Endometrial microvascular endothelial cells (primary cell): ENCODE data around the gene SCGB1C2. TPM values are rescaled to one million over a fixed set of nuclear protein-coding genes. Genes with fewer than 3 reads are reported as not detected.

Experiments used
- in situ Hi-C: cut with HindIII; loops from 2 replicates; pipeline ENCODE4 v1.10.0; 2017; ENCODE audit warnings: low sequenced_read_pairs, low pct_unique_long_range_greater_than_20kb; ENCODE audit errors: inconsistent ontology term
- total RNA-seq: library from RNA; depleted of rRNA; stranded (reverse); fragments of >200 nt; gene quantifications from one replicate; pipeline ENCODE4 v1.2.3, GENCODE V29; 2015; ENCODE audit errors: inconsistent ontology term

Gene SCGB1C2
- total RNA-seq, 1 donor from 2014 or later: not detected

DNA sequence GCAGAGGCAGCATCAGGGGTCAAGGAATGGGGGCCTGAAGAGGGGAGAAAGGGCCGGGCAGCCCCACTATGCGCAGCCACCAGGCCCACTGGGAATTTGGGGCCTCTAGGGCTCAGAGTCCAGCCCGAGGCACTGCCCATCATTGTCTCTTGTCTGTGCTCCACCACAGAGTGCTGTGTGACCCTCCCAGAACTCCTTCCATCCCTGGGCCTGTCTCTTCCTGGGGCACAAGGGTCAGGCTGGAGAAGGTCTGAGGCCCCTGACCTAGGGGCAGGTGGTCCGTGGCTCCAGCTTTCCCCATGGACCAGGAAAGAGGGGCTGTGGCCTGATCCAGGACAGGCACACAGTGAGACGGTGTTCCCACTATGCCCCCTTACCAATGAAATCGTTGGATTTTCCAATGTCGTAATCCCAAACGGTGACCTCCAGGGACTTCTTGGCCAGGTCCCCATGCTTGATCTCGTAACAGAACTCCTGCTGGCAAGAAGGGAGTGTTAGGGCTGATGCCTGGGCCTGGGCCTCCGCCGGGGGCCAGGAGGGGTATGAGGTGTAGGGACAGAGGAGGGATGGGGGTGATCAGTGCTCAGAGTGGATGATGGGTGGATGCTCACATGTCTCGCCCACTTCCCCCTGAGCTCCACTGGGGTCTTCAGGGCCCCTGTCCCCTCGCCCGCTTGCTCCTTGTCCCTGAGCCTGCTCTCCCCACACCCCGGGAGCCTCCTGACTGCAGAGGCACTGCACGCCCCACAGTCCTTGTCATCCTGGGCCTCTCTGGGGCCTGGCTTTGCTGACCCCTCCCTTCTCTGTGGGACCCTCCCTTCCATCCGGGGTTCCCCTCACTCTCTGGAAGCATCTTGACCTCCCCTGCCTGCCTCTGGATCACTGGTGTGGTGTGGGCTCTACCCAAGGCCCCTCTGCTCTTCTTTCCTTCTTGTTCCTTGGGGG, 10.7 kb downstream of the SCGB1C2 start:
- in situ Hi-C loops: no loop called here

DNA sequence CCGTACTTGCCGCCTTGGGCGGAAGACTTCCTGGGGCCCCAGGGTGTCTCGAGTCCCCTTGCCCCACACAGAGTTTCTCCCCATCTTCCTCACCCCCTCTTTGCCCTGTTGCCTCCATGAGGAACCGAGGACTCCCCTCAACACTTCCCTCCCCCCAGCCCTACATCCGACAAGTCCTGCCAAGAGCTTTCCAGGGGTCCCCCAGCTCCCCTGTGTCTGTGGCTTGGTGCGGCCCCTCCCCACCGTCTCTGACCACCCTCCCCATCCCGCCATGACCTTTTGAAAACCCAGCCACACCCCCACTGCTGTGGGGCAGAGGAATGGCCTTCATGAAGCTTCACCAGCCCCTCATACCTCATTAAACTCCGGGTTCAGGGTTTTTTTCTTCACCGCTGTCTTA, 11.4 kb downstream of the SCGB1C2 start:
- in situ Hi-C loops: no loop called here

DNA sequence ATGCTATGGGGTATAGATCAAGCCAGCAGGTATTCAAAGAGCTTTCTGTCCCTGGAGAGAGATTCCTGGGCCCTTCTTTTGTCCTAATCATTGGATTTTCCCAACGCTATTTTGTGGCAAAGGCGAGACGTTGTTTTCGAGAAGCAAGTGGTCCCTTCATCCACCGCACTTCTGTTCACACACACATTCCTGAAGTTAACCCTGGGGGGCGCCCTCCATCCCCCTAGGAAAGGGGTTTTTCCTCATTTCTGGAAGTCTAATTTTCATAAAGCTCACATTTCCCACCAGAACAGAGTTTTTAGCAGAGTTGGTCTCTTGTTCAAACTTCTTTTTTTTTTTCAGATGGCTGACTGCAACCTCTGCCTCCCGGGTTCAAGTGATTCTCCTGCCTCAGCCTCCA, 11.9 kb downstream of the SCGB1C2 start:
- in situ Hi-C loops: no loop called here

DNA sequence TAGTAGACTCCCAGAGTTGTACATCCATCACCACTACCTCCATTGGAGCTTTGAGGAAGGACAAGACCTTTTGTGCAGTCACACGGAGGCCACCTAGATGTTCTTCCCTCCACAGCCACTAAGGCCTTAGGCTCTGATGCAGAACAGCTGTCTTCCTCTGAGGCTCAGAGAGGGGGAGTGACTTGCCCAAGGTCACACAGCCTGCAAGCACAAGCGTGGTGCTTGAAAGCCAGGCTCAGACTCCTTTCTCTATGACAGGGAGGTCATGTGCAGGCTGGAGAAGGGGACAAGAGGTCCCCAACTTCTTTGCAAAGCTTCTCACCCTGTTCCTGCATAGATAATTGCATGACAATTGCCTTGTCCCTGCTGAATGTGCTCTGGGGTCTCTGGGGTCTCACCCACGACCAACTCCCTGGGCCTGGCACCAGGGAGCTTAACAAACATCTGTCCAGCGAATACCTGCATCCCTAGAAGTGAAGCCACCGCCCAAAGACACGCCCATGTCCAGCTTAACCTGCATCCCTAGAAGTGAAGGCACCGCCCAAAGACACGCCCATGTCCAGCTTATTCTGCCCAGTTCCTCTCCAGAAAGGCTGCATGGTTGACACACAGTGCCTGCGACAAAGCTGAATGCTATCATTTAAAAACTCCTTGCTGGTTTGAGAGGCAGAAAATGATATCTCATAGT, 12.7 kb downstream of the SCGB1C2 start:
- in situ Hi-C loops: no loop called here

DNA sequence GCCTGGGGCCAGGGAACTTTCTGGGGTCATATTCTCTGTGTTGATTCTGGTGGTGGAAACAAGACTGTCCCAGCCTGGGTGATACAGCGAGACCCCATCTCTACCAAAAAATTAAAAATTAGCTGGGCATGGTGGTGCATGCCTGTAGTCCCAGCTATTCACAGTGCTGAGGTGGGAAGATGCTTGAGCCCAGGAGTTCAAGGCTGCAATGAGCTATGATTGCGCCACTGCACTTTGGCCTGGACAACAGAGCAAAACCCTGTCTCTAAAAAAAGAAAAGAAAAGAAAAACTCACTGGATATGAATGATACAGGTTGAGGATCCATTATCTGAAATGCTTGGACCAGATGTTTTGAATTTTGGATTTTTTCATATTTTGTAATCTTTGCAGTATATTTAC, 13.6 kb downstream of the SCGB1C2 start:
- in situ Hi-C loops: no loop called here

DNA sequence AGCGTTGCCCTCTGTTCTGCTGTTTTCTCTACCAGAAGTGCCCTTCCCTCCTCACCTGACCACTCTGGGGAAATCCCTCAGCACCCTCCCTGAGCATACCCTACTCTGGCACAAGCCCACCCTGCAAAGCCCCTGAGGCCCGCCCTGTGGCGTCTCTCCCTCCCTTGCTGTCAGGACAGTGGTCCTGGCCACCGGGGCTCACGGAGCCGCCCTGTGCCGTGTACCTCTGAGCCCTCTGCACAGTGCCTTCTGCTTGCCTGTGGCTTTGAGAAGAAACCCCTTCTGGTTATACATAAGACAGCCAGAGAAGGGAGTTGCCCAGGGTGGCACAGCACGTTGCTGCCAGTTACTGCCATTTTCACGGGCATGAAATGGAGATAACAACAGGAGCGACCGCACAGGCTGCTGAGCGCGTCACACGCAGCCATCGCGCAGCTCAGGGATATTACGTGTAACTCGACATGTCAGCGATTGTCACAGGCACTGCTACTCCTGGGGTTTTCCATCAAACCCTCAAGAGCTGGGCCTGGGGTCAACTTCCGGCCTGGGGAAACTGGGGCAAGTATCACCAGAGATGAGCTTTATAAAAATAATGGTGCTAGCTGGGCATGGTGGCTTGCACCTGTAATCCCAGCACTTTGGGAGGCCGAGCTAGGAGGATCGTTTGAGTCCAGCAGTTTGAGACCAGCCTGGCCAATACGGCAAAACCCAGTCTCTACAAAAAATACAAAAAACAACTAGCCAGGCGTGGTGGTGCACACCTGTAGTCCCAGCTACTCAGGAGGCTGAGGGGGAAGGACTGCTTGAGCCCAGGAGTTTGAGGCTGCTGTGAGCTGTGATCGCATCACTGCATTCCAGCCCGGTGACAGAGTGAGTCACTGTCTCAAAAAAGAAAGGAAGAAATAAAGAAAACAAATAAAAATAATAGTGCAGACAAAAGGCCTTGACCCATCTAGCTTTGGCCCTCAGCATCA, 14.8 kb downstream of the SCGB1C2 start:
- in situ Hi-C loops: no loop called here

DNA sequence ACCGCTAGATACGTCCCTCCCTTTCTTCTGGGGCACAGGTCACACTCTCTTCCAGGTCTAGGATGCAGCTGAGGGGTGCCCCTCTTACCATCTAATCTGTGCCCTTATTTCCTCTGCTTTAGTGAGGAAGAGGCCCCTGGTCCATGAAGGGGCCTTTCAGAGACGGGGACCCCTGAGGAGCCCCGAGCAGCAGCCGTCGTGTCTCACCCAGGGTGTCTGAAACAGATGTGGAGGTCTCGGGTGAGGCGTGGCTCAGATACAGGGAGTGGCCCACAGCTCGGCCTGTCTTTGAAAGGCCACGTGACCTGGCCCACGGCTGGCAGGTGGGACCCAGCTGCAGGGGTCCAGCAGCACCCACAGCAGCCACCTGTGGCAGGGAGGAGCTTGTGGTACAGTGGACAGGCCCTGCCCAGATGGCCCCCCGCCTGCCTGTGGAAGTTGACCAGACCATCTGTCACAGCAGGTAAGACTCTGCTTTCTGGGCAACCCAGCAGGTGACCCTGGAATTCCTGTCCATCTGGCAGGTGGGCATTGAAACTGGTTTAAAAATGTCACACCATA, 15.6 kb downstream of the SCGB1C2 start:
- in situ Hi-C loops: no loop called here

DNA sequence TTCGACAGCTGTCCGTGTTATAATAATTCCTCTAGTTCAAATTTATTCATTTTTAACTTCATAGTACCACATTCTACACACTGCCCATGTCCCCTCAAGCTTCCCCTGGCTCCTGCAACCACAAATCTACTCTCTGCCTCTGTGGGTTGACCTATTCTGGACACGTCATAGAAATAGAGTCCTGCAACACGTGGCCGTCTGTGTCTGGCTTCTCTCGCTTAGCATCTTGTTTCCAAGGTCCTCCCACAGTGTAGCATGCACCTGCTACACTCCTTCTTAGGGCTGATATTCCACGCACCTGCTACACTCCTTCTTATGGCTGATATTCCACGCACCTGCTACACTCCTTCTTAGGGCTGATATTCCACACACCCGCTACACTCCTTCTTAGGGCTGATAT, 16.5 kb downstream of the SCGB1C2 start:
- in situ Hi-C loops: no loop called here

DNA sequence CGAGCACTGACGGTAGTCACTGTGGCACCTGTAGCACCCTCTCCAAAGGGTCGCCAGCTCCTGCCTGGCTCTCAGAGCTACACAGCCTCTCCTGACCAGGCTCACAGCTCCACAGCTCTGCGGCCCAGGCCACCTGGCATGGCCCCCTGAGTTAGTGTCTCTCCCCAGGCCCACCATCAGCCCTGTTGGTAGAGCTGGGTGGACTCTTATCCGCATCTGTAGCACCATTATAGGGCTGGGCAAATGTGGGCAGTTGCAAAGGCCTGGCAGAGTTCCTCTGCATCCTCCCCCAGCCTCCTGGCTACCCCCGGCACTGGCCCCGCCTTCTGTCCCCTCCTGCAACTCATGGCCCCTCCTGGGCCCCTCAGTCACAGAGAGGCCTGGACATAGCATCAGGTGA, 18.2 kb downstream of the SCGB1C2 start:
- in situ Hi-C loops: no loop called here

DNA sequence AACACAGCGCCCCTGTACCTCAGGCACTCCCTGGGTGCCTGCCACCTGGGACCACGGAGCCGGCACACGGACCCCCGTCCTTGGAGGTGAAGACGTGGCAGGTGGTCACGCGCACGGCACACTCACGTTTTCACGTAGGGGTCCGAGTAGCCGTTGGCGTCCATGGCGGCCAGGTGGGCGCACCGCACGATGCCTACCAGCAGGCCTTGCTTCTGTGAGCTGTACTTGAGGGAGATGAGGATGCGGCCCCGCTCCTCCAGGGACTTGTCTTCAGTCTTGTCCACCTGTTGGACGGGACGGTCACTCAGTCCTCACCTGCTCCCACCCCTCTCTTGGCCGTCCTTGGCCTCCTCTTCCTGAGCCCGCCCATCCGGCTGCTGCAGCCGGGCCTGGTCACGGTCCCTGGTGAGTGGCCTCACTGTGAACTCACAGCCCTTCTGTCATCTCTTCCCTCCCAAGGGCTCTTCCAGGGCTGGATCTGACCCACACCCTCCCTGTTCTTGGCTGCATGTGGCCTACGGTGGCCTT, 18.8 kb downstream of the SCGB1C2 start:
- in situ Hi-C loops: no loop called here

DNA sequence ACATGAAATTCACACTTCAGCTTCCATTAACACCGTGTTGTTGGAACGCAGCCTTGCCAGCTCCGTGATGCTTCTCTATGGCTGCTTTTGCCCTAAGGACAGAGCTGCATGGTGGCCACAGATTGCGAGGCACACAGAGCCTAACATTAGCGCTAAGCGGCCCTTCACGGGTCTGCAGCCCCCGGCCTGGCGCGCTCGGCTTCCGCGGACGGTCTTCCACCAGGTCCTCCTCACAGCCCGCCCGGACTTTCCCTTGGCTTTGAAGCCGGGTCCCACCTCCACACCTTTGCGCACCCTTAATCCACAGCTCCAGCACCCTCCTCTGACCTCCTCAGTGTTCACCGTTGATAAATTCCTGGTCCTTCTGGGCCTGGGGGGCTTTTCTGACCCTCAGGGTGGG, 19.6 kb downstream of the SCGB1C2 start:
- in situ Hi-C loops: no loop called here

DNA sequence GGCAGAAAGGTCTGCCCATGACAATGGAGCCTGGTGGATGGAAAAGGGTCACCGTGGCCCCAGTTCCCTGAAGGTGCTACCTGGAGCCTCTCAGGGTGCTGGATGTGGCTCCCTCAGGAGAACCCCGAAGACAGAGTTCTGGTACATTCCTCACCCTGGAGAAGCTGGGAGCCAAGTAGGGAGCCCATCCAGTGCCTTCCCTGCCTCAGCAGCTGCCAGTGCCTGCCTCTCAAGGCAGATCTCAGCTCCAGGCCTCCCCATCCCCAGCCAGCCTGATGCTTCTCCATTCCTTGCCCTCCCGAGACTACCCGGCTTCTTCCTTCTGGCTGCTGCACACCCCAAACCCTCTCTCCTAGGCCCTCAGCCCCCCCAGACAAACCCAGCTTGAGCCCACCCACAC, 20.5 kb downstream of the SCGB1C2 start:
- in situ Hi-C loops: no loop called here

DNA sequence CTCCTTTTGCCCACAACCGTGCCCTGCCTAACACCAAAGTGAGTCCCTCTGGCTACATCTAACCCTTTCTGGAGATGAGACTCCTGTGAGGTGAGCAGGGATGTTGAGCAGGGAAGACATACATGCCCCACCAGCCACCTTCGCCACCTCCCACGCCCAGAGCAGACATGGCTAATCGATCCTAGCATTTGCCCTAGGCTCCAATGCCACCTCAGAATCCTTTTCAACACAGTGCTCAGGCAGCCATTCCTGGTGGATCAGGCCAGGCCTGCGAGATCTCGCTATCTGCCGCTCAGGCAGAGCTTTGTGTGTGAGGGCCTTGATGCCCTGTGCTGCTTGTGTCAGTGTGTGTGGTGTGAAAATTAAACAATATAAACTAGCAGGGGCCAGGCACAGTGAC, 21.0 kb downstream of the SCGB1C2 start:
- in situ Hi-C loops: no loop called here

DNA sequence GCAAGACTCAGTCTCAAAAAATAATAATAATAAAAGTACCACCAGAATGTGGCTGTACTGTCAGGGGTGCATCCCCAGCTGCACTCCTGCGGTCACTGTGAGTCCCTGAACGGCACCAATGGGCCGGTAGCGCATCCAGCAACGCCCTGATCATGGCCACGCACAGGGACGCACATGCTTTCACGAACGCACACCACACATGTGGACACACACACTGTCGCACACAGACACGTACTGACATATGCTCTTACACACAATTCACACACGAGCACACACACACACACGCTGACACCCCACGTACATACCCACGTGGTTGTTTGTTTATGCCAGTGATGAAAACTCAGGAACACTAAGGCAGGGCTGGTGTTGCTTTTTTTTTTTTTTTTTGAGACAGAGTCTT, 22.2 kb downstream of the SCGB1C2 start:
- in situ Hi-C loops: no loop called here

DNA sequence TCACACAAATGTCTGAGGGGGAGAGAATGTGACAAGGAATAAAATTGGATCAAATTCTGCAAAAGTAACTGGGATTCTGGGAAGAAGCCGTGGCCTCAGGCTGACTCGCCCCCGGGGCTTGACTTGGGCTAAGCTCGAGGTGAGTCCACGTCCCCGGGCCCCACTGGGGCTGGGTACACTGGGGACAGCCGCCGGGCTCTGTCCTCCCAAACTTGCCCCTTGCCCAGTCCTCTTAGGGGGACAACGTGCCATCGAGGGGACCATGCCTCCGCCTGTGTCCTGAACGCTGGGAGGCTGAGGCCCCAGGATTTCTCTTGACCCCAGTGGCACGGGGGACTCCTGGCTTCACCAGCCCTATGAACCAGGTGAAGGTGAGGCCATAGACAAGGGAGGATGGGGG, 23.0 kb downstream of the SCGB1C2 start:
- in situ Hi-C loops: no loop called here

DNA sequence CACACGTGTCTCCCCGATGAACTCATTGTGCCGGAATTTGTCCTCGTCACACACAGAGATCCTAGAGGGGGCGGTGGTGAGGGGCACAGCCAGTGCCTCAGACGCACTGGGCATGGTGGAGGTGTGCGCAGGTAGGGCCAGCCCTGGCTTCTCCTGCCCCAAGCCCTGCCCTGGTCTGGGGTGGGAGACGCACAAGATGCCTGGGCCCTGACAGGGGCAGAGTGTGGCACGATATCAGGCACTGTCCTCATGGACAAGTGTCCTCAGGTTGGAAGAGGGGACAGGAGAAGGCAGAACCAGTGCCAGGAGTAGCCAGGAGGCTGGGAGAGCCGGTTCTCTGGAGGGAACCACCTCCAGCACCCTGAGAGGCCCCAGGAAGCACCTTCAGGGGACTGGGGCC, 24.1 kb downstream of the SCGB1C2 start:
- in situ Hi-C loops: no loop called here

DNA sequence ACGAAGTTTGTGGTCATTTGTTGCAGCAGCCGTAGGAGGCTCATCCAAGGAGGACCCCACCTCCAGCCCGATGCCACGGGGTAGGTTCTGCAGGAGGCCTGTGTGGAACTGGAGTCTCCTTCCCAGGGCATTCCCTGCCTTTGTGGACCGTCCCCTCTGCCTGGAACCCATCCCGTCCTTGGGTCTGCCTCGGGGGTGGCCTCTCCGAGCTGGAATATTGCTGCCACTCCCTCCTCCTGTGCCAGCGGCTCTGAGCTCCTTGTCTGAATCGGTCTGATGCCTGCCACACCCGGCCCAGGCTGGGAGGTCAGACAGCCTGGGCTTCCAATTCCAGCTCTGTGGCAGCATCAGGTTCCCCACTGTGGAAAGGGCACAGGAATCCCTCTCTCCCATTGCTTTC, 25.3 kb downstream of the SCGB1C2 start:
- in situ Hi-C loops: no loop called here

DNA sequence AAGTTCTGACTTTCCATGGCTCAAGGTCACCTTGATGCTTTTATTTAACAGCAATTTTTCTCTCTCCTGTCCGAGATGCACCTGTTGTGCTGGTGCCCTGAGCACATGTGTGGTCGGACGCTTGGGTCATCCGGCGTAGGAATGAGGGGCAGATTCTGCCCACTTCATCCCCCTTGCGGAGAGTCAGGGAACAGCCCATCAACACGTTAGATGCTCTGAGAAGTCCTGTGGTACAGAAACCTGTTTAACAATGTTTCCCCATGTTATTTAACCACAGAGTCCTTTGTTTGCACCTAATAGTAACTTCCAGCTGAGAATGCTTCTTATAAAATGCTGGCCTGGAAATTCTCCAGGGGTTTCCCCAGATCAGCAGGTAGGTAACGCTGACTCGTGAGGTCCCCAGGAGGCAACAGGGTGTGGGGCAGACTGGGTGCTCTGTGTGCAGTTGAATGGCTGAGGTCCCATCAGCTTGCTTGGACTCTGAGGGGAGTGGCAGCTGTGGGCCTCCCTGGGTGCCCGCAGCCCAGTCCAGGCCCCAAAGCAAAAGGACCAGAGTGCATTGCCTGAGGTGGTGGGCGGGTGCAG, 26.2 kb downstream of the SCGB1C2 start:
- in situ Hi-C loops: no loop called here
